Muscle of leg (tissue), 11 donors: Measurements from ENCODE around the gene PKP3. TPM values are rescaled to one million over a fixed set of nuclear protein-coding genes. Genes with fewer than 3 reads are reported as not detected.
"Not testable (repeated sequence)": the region's sequence is repeated elsewhere in the genome, so short reads cannot be mapped to it uniquely, and the experiment has no call there.

Experiments
- DNase-seq: peaks from one replicate; pipeline ENCODE4 v3.0.0; 2013
- H3K27ac ChIP-seq: one replicate; pipeline ENCODE4 v1.5.1; 2013; ENCODE audit warnings: mild to moderate bottlenecking, low read length, control low read depth
- H3K27me3 ChIP-seq: one replicate; pipeline ENCODE4 v1.6.1; 2013; ENCODE audit warnings: low read length; ENCODE audit not compliant: control insufficient read depth, insufficient read depth
- H3K36me3 ChIP-seq: one replicate; pipeline ENCODE4 v1.6.1; 2013; ENCODE audit warnings: low read length; ENCODE audit not compliant: control insufficient read depth, insufficient read depth
- H3K4me1 ChIP-seq: one replicate; pipeline ENCODE4 v1.6.1; 2013; ENCODE audit warnings: low read length; ENCODE audit not compliant: control insufficient read depth, insufficient read depth
- H3K4me3 ChIP-seq: one replicate; pipeline ENCODE4 v1.5.1; 2013; ENCODE audit warnings: low read length, control low read depth
- H3K9me3 ChIP-seq: replicated peaks from 2 replicates; pipeline ENCODE4 v1.6.1; 2013; ENCODE audit warnings: low read depth, low read length; ENCODE audit not compliant: control insufficient read depth
- WGBS: methylation state at CpG from one replicate; pipeline ENCODE4 v1.1.5; 2013; ENCODE audit warnings: missing lambda C conversion rate; ENCODE audit not compliant: insufficient coverage; 5-methylcytosine and 5-hydroxymethylcytosine counted together
- polyA plus RNA-seq, 8 donors: library from polyadenylated mRNA; unstranded; fragments of 120-200 nt; gene quantifications; one replicate each; pipeline versions ENCODE4 v1.2.1 to v1.2.3, GENCODE V29; 2013; ENCODE audit warnings: inconsistent platforms in 1 of 8, low replicate concordance in 1 of 8; ENCODE audit not compliant: insufficient read length in 8 of 8, insufficient read depth in 1 of 8
- total RNA-seq: library from RNA; stranded (reverse); fragments of 120-200 nt; gene quantifications from one replicate; pipeline ENCODE4 v1.2.4, GENCODE V29; 2013

The PKP3 gene
- total and polyA plus RNA-seq, 9 donors, result 0.13 to 10.5 (median 0.53) TPM

- Histone ChIP-seq H3K27me3 (peaks cover 2% of the 10 kb centered on the region), H3K4me3 (no peak overlapping the region), H3K36me3 (no peaks in the 10 kb centered on the region), H3K9me3 (peaks cover 11% of the 10 kb centered on the region), H3K4me1 (no peaks in the 10 kb centered on the region), H3K27ac (no peak overlapping the region)
- no peak for DNase-seq
- 73% methylated on average over 3 of the region's 4 CpGs for WGBS
Measured at GRCh38 chr11:387193-387793, 6.7 kb upstream of the PKP3 start.

GRCh38 chr11:389369-389768 lies 4.6 kb upstream of the PKP3 start:
- not testable (repeated sequence) for H3K4me1 ChIP-seq, H3K27ac ChIP-seq, H3K4me3 ChIP-seq, H3K36me3 ChIP-seq, DNase-seq, H3K27me3 ChIP-seq
- WGBS, result 72% methylated on average over 5 of the region's 17 CpGs
- peaks cover 11% of the 10 kb centered on the region for H3K9me3 ChIP-seq

GRCh38 chr11:390175-390574 lies 3.8 kb upstream of the PKP3 start:
- WGBS, result 60% methylated on average over 1 of the region's 11 CpGs
- Histone ChIP-seq H3K36me3 (no peaks in the 10 kb centered on the region), H3K4me3 (no peak overlapping the region)

GRCh38 chr11:391117-392017 lies 2.6 kb upstream of the PKP3 start:
- no peaks in the 10 kb centered on the region for H3K36me3 ChIP-seq
- H3K4me3 ChIP-seq, result no peak overlapping the region

More at GRCh38 chr11:390175-390574, 3.8 kb upstream of the PKP3 start:
- Histone ChIP-seq H3K27ac (no peak overlapping the region), H3K4me1 (no peaks in the 10 kb centered on the region), H3K27me3 (peaks cover 4% of the 10 kb centered on the region), H3K9me3 (peaks cover 11% of the 10 kb centered on the region)
- no peak for DNase-seq

GRCh38 chr11:392102-392777 lies 1.8 kb upstream of the PKP3 start:
- 83% methylated on average over 20 of the region's 36 CpGs for WGBS
- H3K27me3 ChIP-seq, result peaks cover 4% of the 10 kb centered on the region

More at GRCh38 chr11:391117-392017, 2.6 kb upstream of the PKP3 start:
- H3K4me1 ChIP-seq, result no peaks in the 10 kb centered on the region
- H3K27ac ChIP-seq, result no peak overlapping the region
- peaks cover 7% of the 10 kb centered on the region for H3K9me3 ChIP-seq
- DNase-seq, result no peak
- 77% methylated on average over 37 of the region's 38 CpGs for WGBS
- peaks cover 4% of the 10 kb centered on the region for H3K27me3 ChIP-seq

GRCh38 chr11:393219-394033 lies 583 bp upstream of the PKP3 start:
- no peak overlapping the region for H3K27ac ChIP-seq
- no peaks in the 10 kb centered on the region for H3K9me3 ChIP-seq
- H3K36me3 ChIP-seq, result no peaks in the 10 kb centered on the region
- DNase-seq, result no peak
- WGBS, result 67% methylated on average over 10 of the region's 17 CpGs
- H3K27me3 ChIP-seq, result peaks cover 2% of the 10 kb centered on the region
- peaks cover 9% of the 10 kb centered on the region for H3K4me1 ChIP-seq
- no peak overlapping the region for H3K4me3 ChIP-seq

More at GRCh38 chr11:392102-392777, 1.8 kb upstream of the PKP3 start:
- H3K4me1 ChIP-seq, result peaks cover 5% of the 10 kb centered on the region
- H3K4me3 ChIP-seq, result no peak overlapping the region
- DNase-seq, result no peak
- no peaks in the 10 kb centered on the region for H3K36me3 ChIP-seq
- no peaks in the 10 kb centered on the region for H3K9me3 ChIP-seq
- no peak overlapping the region for H3K27ac ChIP-seq

DNA sequence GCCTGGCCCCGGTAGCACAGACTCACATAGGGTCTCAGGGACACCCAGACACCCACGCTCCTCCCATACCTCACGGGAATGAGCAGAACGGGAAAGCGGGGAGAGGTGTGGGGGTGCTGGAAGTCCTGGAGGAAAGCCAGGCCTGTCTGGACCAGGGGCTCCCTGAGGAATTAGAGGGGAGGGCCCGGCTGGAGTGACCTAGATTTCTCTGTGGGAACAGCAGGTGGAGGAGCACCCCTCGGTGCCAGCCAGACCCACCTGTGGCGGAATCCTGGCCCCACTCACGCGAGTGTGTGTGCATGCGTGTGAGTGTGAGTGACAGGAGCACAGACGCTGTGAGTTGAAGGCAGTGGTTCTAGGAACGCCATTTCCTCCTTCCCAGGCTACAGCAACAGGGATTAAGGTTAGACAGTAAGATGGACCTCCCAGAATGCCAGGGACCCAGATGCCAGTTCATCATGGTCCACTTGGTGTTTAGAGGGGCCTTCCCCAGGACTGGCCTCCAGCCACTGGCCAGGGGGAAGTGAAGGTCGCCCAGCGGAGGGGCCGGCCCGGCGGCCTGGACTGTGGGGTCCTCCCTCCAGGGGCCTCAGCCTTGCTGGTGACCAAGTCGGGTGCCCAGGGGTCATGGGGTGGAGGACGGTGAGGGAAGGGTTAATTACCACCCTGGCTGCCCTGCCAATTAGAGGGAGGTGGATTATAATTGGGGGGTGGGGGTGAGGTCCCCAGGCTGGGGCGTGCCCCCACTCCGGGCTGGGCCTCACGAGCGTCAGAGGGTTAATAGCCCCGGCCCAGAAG lies 1.0 kb downstream of the PKP3 start:
- no peak for DNase-seq
- H3K27me3 ChIP-seq, result peaks cover 11% of the 10 kb centered on the region
- H3K4me1 ChIP-seq, result peaks cover 9% of the 10 kb centered on the region
- H3K36me3 ChIP-seq, result no peaks in the 10 kb centered on the region
- H3K9me3 ChIP-seq, result peaks cover 3% of the 10 kb centered on the region
- 68% methylated on average over 14 of the region's 25 CpGs for WGBS
- H3K27ac ChIP-seq, result no peak overlapping the region
- H3K4me3 ChIP-seq, result no peak overlapping the region

DNA sequence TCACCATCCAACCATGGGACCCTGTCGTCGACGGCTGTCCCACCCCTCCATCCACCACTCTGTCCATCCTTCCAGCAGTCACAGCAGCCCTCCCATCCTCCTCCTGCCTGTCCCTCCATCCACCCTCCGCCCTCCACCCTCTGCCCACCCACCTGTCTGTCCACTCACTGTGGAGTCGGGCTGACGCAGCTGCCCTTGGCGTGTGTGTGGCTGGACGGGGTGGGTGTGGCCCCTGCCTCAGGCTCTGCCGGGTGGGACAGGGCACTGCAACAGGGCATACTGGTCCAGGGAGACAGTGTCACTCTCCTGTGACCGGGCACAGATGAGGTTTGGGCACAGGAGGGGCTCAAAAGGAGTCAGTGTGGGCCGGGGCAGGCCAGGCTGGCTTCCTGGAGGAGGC lies 1.9 kb downstream of the PKP3 start:
- Histone ChIP-seq H3K27me3 (peaks cover 14% of the 10 kb centered on the region), H3K36me3 (no peaks in the 10 kb centered on the region), H3K4me1 (peaks cover 9% of the 10 kb centered on the region), H3K4me3 (no peak overlapping the region), H3K9me3 (peaks cover 3% of the 10 kb centered on the region), H3K27ac (no peak overlapping the region)
- WGBS, result 56% methylated on average over 8 of the region's 11 CpGs
- no peak for DNase-seq

DNA sequence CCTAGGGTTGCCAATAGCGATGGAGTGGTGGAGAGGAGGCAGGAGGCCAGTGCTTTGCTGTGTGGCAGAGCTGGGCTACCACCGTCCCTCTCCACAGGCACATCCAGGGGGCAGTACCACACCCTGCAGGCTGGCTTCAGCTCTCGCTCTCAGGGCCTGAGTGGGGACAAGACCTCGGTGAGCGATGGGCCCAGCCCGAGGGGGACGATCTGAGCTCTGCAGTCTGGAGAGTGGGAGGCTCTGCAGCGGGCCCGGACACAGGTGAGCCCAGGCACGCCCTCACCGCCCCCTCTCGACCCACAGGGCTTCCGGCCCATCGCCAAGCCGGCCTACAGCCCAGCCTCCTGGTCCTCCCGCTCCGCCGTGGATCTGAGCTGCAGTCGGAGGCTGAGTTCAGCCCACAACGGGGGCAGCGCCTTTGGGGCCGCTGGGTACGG lies 2.5 kb downstream of the PKP3 start:
- Histone ChIP-seq H3K4me3 (peak overlapping the region; percentile 37), H3K36me3 (no peaks in the 10 kb centered on the region), H3K9me3 (peaks cover 3% of the 10 kb centered on the region), H3K27me3 (peaks cover 14% of the 10 kb centered on the region), H3K4me1 (peaks cover 9% of the 10 kb centered on the region), H3K27ac (no peak overlapping the region)
- WGBS, result 16% methylated on average over 15 of the region's 23 CpGs
- DNase-seq, result no peak
